GM18861 (cell line): ENCODE data around the gene PIK3R6.

Experiments
- ATAC-seq: cut with Tn5 transposase; IDR thresholded peaks from one replicate; pipeline ENCODE4 v1.9.1; 2021; ENCODE audit not compliant: unreplicated experiment

PIK3R6 gene

GRCh38 chr17:8798846-8799569 is 68.5 kb downstream of the PIK3R6 start, which contains the start of gene MFSD6L:
Gene MFSD6L, minus strand, starts transcription at chr17:8799365. Its CDS starts 245 bp downstream, at chr17:8799120.
- no peak for ATAC-seq

- no peak for ATAC-seq
Measured at GRCh38 chr17:8798176-8798845, 69.2 kb downstream of the PIK3R6 start.

- no peak for ATAC-seq
Measured at GRCh38 chr17:8797621-8798175, 69.8 kb downstream of the PIK3R6 start.

- no peak for ATAC-seq
Measured at GRCh38 chr17:8794636-8795035, 72.8 kb downstream of the PIK3R6 start.

GRCh38 chr17:8793649-8794048 is 73.8 kb downstream of the PIK3R6 start:
- ATAC-seq = no peak

- ATAC-seq = no peak
Measured at GRCh38 chr17:8792646-8793045, 74.8 kb downstream of the PIK3R6 start.

GRCh38 chr17:8791910-8792270 is 75.6 kb downstream of the PIK3R6 start:
- ATAC-seq = no peak

- no peak for ATAC-seq
Measured at GRCh38 chr17:8791248-8791909, 76.1 kb downstream of the PIK3R6 start.

GRCh38 chr17:8789743-8790142 is 77.7 kb downstream of the PIK3R6 start:
- no peak for ATAC-seq

GRCh38 chr17:8788998-8789397 is 78.5 kb downstream of the PIK3R6 start:
- ATAC-seq = no peak

GRCh38 chr17:8785547-8786413 is 81.7 kb downstream of the PIK3R6 start:
- ATAC-seq = no peak

- no peak for ATAC-seq
Measured at GRCh38 chr17:8782176-8782575, 85.3 kb downstream of the PIK3R6 start.

GRCh38 chr17:8781776-8782175 is 85.7 kb downstream of the PIK3R6 start:
- ATAC-seq = no peak

- no peak for ATAC-seq
Measured at GRCh38 chr17:8776881-8777280, 90.6 kb downstream of the PIK3R6 start.

- ATAC-seq = no peak
Measured at GRCh38 chr17:8776248-8776647, 91.2 kb downstream of the PIK3R6 start.

- ATAC-seq = no peak
Measured at GRCh38 chr17:8766731-8767130, 100.7 kb downstream of the PIK3R6 start.

GRCh38 chr17:8762012-8762411 is 105.5 kb downstream of the PIK3R6 start:
- no peak for ATAC-seq

- ATAC-seq = no peak
Measured at GRCh38 chr17:8758137-8758596, 109.3 kb downstream of the PIK3R6 start, which contains the start of gene SPDYE4. Gene SPDYE4, minus strand, starts transcription at chr17:8758546. Its CDS starts 164 bp downstream, at chr17:8758382.

- ATAC-seq = no peak
Measured at GRCh38 chr17:8757189-8757588, 110.3 kb downstream of the PIK3R6 start.

GRCh38 chr17:8755590-8756255 is 111.8 kb downstream of the PIK3R6 start:
- ATAC-seq = no peak
